Measurements from ENCODE around the gene MRPS2. TPM values are rescaled to one million over a fixed set of nuclear protein-coding genes. Genes with fewer than 3 reads are reported as not detected.

The MRPS2 gene
- polyA plus RNA-seq, 1 donor (not counting 4 experiments of a cell fraction or from before 2014, with no cell fraction given), result 44.7 TPM

DNA sequence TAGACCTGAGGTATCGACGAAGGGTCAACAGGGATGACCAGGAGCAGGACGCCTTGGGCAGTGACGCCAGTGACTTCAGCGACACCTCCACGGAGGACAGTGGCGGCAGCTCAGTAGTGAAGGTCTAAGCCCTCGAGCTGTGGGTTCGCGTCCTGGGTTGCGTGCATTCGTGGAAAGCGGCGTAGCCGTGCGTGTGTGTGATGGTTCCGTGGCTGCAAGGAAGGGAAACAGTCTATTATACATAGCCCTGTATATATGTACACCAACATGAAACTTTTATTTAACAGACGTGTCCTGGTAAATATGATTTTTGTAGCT is 12.5 kb upstream of the MRPS2 start:
- no peak overlapping the region for H3K27ac ChIP-seq (ENCODE audit: control insufficient read depth, insufficient read depth, low read length)
- dilution Hi-C loops (cut with MboI; ENCODE audit: extremely low pct_ligation_motif_present, low sequenced_read_pairs), result no loop called here
- H4K20me1 ChIP-seq (ENCODE audit: control insufficient read depth, extremely low read depth, insufficient read depth, low read length), result no peaks in the 10 kb centered on the region
- H3K9me1 ChIP-seq (ENCODE audit: control insufficient read depth, extremely low read depth, insufficient read depth, low read length), result no peaks in the 10 kb centered on the region
- no peaks in the 10 kb centered on the region for H3K9me3 ChIP-seq (ENCODE audit: control insufficient read depth, low read depth, low read length)
- no peak overlapping the region for H2AFZ ChIP-seq (ENCODE audit: control insufficient read depth, low read length)
- no peaks in the 10 kb centered on the region for H3K79me2 ChIP-seq (ENCODE audit: control insufficient read depth, insufficient read depth, low read length)
- no peak overlapping the region for H3K4me2 ChIP-seq (ENCODE audit: control insufficient read depth, extremely low read depth, insufficient read depth, low read depth, low read length)
- H3K9ac ChIP-seq (ENCODE audit: control insufficient read depth, extremely low read depth, insufficient read depth, low read length), result no peak overlapping the region
- no peaks in the 10 kb centered on the region for H3K4me1 ChIP-seq (ENCODE audit: control insufficient read depth, extremely low read depth, insufficient read depth, low read length)
- H3K4me3 ChIP-seq (ENCODE audit: control insufficient read depth in 2 of 3, extremely low read depth in 1 of 3, insufficient read depth in 2 of 3, low read depth in 1 of 3, low read length in 3 of 3), result no peak overlapping the region
- FAIRE-seq, result no peak
- TF ChIP-seq, protein P1, sequence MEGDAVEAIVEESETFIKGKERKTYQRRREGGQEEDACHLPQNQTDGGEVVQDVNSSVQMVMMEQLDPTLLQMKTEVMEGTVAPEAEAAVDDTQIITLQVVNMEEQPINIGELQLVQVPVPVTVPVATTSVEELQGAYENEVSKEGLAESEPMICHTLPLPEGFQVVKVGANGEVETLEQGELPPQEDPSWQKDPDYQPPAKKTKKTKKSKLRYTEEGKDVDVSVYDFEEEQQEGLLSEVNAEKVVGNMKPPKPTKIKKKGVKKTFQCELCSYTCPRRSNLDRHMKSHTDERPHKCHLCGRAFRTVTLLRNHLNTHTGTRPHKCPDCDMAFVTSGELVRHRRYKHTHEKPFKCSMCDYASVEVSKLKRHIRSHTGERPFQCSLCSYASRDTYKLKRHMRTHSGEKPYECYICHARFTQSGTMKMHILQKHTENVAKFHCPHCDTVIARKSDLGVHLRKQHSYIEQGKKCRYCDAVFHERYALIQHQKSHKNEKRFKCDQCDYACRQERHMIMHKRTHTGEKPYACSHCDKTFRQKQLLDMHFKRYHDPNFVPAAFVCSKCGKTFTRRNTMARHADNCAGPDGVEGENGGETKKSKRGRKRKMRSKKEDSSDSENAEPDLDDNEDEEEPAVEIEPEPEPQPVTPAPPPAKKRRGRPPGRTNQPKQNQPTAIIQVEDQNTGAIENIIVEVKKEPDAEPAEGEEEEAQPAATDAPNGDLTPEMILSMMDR (optimal IDR thresholded peaks at IDR 0.05 in 1 of 3, IDR thresholded peaks at IDR 0.05 in 1 of 3, conservative IDR thresholded peaks at IDR 0.05 in 1 of 3; ENCODE audit: extremely low read depth in 1 of 3, insufficient read depth in 2 of 3, low read length in 3 of 3), result no peak
- TF ChIP-seq EZH2 (IDR thresholded peaks at IDR 0.05; ENCODE audit: low read length), result no peak
- no peak for DNase-seq (ENCODE audit: low read depth, low spot score)
- H3K36me3 ChIP-seq (ENCODE audit: control insufficient read depth in 2 of 2, extremely low read depth in 1 of 2, insufficient read depth in 2 of 2, low read length in 2 of 2), result peaks cover 5 to 12% of the 10 kb centered on the region in 2 experiments
- no peaks in the 10 kb centered on the region for H3K27me3 ChIP-seq (ENCODE audit: control insufficient read depth, extremely low read depth, insufficient read depth, low read length)

DNA sequence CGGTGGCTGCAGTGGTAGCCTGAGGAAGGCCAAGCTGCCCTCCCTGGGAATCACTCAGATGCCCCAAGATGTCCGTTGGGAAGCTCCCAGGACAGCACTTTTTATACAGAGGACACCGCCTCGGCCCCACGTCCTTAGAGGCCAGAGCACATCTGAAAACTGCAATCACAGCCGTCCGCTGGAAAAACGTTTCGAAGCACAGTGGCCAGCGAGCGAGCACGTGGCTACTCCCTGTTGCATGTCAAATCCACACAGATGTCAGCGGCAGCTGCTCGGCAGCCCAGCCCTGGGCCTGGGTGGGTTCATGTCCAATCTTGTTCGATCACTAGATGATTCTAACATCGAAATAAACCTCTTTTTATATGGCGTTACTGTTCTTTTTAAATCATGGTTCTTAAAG is 12.0 kb upstream of the MRPS2 start:
- Histone ChIP-seq H3K4me1 (ENCODE audit: control insufficient read depth, extremely low read depth, insufficient read depth, low read length) (no peaks in the 10 kb centered on the region), H3K9ac (ENCODE audit: control insufficient read depth, extremely low read depth, insufficient read depth, low read length) (no peak overlapping the region), H3K27me3 (ENCODE audit: control insufficient read depth, extremely low read depth, insufficient read depth, low read length) (no peaks in the 10 kb centered on the region), H3K4me2 (ENCODE audit: control insufficient read depth, extremely low read depth, insufficient read depth, low read depth, low read length) (no peak overlapping the region), H3K9me3 (ENCODE audit: control insufficient read depth, low read depth, low read length) (no peaks in the 10 kb centered on the region), H3K79me2 (ENCODE audit: control insufficient read depth, insufficient read depth, low read length) (no peaks in the 10 kb centered on the region), H2AFZ (ENCODE audit: control insufficient read depth, low read length) (no peak overlapping the region), H4K20me1 (ENCODE audit: control insufficient read depth, extremely low read depth, insufficient read depth, low read length) (no peaks in the 10 kb centered on the region), H3K4me3 (ENCODE audit: control insufficient read depth in 2 of 3, extremely low read depth in 1 of 3, insufficient read depth in 2 of 3, low read depth in 1 of 3, low read length in 3 of 3) (no peak overlapping the region), H3K9me1 (ENCODE audit: control insufficient read depth, extremely low read depth, insufficient read depth, low read length) (no peaks in the 10 kb centered on the region), H3K36me3 (ENCODE audit: control insufficient read depth in 2 of 2, extremely low read depth in 1 of 2, insufficient read depth in 2 of 2, low read length in 2 of 2) (peaks cover 5 to 9% of the 10 kb centered on the region in 2 experiments), H3K27ac (ENCODE audit: control insufficient read depth, insufficient read depth, low read length) (no peak overlapping the region)
- DNase-seq (ENCODE audit: low read depth, low spot score) (no peak), FAIRE-seq (no peak)
- TF ChIP-seq EZH2 (IDR thresholded peaks at IDR 0.05; ENCODE audit: low read length), result no peak
- TF ChIP-seq, protein P1 (optimal IDR thresholded peaks at IDR 0.05 in 1 of 3, IDR thresholded peaks at IDR 0.05 in 1 of 3, conservative IDR thresholded peaks at IDR 0.05 in 1 of 3; ENCODE audit: extremely low read depth in 1 of 3, insufficient read depth in 2 of 3, low read length in 3 of 3), result no peak
- dilution Hi-C loops (cut with MboI; ENCODE audit: extremely low pct_ligation_motif_present, low sequenced_read_pairs), result no loop called here

Measured in keratinocyte (primary cell).